ENCODE data around the gene SENP1.

The SENP1 gene

DNA sequence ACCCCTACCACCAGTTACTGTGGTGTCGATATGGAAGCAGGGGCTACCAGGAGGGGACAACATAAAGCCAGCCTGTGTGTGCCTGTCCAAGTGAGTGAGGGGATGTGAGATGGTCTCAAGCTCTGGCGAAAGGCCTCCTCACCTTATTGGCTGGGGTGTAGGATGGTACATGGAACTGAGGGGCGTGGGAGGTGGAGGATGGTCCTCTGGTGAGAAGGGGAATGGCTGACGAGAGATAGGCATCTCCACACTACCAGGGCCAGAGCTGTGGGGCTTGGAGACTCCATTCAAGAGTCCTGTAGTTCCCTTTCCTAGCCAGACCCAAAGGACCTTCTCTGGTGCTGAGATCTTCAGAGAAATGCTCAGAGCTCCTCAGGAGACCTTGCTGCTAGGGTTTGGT is 69.1 kb downstream of the SENP1 start:
- no peak for TF ChIP-seq YY1 (IDR thresholded peaks at IDR 0.05; ENCODE audit: insufficient read depth, insufficient read length)
- TF ChIP-seq SUZ12 (IDR thresholded peaks at IDR 0.05; ENCODE audit: extremely low read depth, insufficient read depth, insufficient read length) = no peak
- no peak for TF ChIP-seq ZNF274 (IDR thresholded peaks at IDR 0.05; ENCODE audit: low read depth, low read length)
- no peak for DNase-seq (ENCODE audit: low read depth, low spot score)
- H3K9ac ChIP-seq (ENCODE audit: insufficient read length, low read depth) = no peak overlapping the region
- H3K9me3 ChIP-seq (ENCODE audit: insufficient read depth, low read length) = no peaks in the 10 kb centered on the region
- peaks cover 45% of the 10 kb centered on the region for H3K27me3 ChIP-seq (ENCODE audit: insufficient read depth, insufficient read length)
- H3K4me3 ChIP-seq (ENCODE audit: insufficient read length, low read depth) = no peak overlapping the region
- H3K4me1 ChIP-seq (ENCODE audit: insufficient read depth, insufficient read length) = peaks cover 15% of the 10 kb centered on the region
- H3K36me3 ChIP-seq (ENCODE audit: insufficient read depth, insufficient read length, low read length) = no peaks in the 10 kb centered on the region

DNA sequence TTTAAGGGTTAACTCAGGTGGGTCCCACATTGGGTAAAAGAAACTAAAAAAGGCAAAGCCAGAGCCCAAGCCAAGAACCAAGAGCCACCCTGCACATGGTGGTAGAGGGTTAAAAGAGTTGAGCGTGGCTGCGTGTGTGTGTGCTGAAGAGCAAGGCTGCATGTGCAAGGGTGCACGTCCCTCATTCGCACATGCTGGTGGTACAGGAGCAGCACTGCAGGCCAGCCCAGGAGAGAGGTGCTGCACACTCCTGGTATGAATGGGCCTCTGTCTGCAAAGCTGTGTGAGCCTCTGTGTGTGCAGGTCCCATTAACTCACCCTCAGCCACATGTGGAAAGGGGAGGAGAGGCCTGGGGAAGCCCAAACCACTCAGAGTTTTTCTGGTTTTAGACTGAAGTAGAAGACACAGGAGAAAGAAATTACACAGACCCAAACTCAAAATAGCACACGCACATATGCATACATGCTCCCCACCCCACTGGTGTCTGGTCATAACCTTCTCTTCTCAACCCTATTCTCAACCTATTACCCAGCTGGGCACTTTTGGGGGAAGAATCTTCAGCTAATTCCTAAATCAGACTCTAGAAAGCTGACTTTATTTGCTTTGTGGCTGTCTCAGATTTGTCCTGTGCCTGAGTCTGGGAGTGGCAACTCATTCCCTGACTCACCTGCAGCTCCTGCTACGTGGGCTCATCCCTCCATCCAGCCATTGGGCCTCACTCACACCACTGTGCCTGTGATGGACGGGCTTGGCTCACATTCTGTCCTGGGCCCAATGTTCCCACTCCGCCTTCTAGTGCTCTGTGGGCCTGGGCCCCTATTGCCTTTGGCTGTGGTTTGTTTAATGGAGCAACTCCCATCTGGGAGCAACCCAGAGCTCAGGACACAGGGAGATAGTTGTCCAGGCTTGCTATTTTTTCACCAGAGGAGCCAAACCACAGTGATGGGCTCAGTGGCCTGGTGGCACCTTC is 70.8 kb downstream of the SENP1 start:
- no peak for DNase-seq (ENCODE audit: low read depth, low spot score)
- peaks cover 62% of the 10 kb centered on the region for H3K27me3 ChIP-seq (ENCODE audit: insufficient read depth, insufficient read length)
- no peak overlapping the region for H3K9ac ChIP-seq (ENCODE audit: insufficient read length, low read depth)
- no peaks in the 10 kb centered on the region for H3K36me3 ChIP-seq (ENCODE audit: insufficient read depth, insufficient read length, low read length)
- H3K4me3 ChIP-seq (ENCODE audit: insufficient read length, low read depth) = no peak overlapping the region
- TF ChIP-seq ZNF274 (IDR thresholded peaks at IDR 0.05; ENCODE audit: low read depth, low read length) = no peak
- no peak for TF ChIP-seq YY1 (IDR thresholded peaks at IDR 0.05; ENCODE audit: insufficient read depth, insufficient read length)
- no peak for TF ChIP-seq SUZ12 (IDR thresholded peaks at IDR 0.05; ENCODE audit: extremely low read depth, insufficient read depth, insufficient read length)
- peaks cover 19% of the 10 kb centered on the region for H3K4me1 ChIP-seq (ENCODE audit: insufficient read depth, insufficient read length)
- H3K9me3 ChIP-seq (ENCODE audit: insufficient read depth, low read length) = no peaks in the 10 kb centered on the region

DNA sequence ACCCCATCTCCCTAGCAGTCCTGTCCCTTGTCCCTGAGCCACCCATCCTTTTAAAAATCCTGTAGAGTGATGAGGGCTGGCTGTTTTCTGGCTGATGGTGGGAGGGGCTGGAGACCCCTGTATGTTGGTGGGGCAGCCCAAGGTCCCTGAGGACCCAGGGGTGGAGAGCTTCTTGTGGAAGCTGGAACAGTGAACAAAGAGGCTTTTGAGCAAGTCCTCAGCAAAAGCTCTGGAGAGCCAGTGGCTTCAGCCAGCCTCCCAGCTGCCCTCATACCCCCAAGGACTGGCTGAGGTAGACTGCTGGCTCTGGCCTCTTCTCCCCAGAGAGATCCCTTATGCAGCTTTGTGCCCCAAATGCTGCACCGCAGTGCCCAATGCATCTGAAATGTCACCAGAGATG is 72.4 kb downstream of the SENP1 start:
- Histone ChIP-seq H3K27me3 (ENCODE audit: insufficient read depth, insufficient read length) (peaks cover 79% of the 10 kb centered on the region), H3K4me1 (ENCODE audit: insufficient read depth, insufficient read length) (peaks cover 28% of the 10 kb centered on the region), H3K9me3 (ENCODE audit: insufficient read depth, low read length) (no peaks in the 10 kb centered on the region), H3K36me3 (ENCODE audit: insufficient read depth, insufficient read length, low read length) (no peaks in the 10 kb centered on the region), H3K9ac (ENCODE audit: insufficient read length, low read depth) (no peak overlapping the region), H3K4me3 (ENCODE audit: insufficient read length, low read depth) (no peak overlapping the region)
- no peak for DNase-seq (ENCODE audit: low read depth, low spot score)
- no peak for TF ChIP-seq YY1 (IDR thresholded peaks at IDR 0.05; ENCODE audit: insufficient read depth, insufficient read length)
- no peak for TF ChIP-seq SUZ12 (IDR thresholded peaks at IDR 0.05; ENCODE audit: extremely low read depth, insufficient read depth, insufficient read length)

DNA sequence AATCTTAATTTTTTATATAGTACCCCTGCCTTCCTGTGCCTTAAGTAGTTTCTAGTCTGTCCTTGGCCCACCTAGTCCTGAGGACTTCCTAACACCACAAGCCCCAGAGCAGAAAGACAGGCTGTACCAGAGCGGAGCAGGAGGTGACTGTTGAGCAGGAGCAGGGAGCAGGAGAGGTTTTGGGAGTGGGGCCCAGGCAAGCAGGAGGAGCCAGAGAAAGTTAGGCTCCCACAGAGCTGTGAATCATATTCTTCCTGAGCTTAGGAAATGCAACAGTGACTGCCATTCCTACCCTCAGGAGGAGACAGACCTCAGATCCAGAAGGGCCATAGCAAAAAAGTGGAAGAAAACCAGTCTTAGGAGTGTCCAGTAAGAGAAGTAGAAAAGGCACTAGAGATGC is 73.3 kb downstream of the SENP1 start:
- Histone ChIP-seq H3K27me3 (ENCODE audit: insufficient read depth, insufficient read length) (peaks cover 87% of the 10 kb centered on the region), H3K36me3 (ENCODE audit: insufficient read depth, insufficient read length, low read length) (no peaks in the 10 kb centered on the region), H3K9me3 (ENCODE audit: insufficient read depth, low read length) (no peaks in the 10 kb centered on the region), H3K4me1 (ENCODE audit: insufficient read depth, insufficient read length) (peaks cover 25% of the 10 kb centered on the region), H3K9ac (ENCODE audit: insufficient read length, low read depth) (no peak overlapping the region), H3K4me3 (ENCODE audit: insufficient read length, low read depth) (no peak overlapping the region)
- TF ChIP-seq SUZ12 (IDR thresholded peaks at IDR 0.05; ENCODE audit: extremely low read depth, insufficient read depth, insufficient read length) (no peak), ZNF274 (IDR thresholded peaks at IDR 0.05; ENCODE audit: low read depth, low read length) (no peak), YY1 (IDR thresholded peaks at IDR 0.05; ENCODE audit: insufficient read depth, insufficient read length) (no peak)
- no peak for DNase-seq (ENCODE audit: low read depth, low spot score)

DNA sequence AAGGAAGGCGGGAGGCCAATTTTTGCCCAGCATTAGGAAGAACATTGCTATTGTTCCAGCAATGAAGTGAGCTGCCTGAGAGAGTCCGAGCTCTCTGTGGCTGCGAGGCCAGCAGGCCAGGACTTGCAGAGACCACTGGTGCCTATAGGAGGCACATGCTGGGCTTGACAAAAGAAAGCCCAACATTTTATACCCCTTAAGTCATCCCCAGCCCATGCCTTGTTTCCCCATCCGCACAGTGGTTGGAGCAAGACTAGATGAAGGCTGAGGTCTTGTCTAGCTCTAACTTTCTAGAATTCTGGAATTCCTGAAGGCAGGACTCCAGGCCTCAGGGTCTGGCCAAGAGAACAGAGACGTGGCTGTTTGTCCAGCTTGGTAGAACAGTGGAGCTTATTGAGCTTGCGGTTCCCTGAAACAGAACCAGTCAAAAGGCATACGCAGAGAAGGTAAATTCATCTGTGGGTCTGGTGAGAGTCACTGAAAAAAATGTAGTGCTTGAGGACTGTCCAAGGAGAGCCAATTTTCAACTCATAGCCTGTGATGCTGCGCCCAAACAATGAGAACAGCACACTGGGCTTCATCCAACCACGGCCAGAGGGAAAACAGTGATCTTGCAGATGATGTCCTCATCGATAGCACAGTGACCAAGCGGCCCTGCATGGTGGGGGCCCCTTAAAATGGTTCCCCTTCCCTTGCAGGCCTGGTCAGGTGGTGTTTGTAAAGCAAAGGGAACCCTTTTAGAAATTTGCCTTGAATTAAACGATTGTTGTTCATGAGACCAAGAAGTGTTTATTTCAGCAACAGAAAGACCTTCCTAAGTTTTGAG is 74.5 kb downstream of the SENP1 start:
- Histone ChIP-seq H3K9ac (ENCODE audit: insufficient read length, low read depth) (no peak overlapping the region), H3K4me1 (ENCODE audit: insufficient read depth, insufficient read length) (peaks cover 22% of the 10 kb centered on the region), H3K27me3 (ENCODE audit: insufficient read depth, insufficient read length) (peaks cover 96% of the 10 kb centered on the region), H3K9me3 (ENCODE audit: insufficient read depth, low read length) (no peaks in the 10 kb centered on the region), H3K4me3 (ENCODE audit: insufficient read length, low read depth) (no peak overlapping the region), H3K36me3 (ENCODE audit: insufficient read depth, insufficient read length, low read length) (no peaks in the 10 kb centered on the region)
- TF ChIP-seq YY1 (IDR thresholded peaks at IDR 0.05; ENCODE audit: insufficient read depth, insufficient read length) = no peak
- TF ChIP-seq ZNF274 (IDR thresholded peaks at IDR 0.05; ENCODE audit: low read depth, low read length) = no peak
- TF ChIP-seq SUZ12 (IDR thresholded peaks at IDR 0.05; ENCODE audit: extremely low read depth, insufficient read depth, insufficient read length) = no peak
- DNase-seq (ENCODE audit: low read depth, low spot score) = no peak

DNA sequence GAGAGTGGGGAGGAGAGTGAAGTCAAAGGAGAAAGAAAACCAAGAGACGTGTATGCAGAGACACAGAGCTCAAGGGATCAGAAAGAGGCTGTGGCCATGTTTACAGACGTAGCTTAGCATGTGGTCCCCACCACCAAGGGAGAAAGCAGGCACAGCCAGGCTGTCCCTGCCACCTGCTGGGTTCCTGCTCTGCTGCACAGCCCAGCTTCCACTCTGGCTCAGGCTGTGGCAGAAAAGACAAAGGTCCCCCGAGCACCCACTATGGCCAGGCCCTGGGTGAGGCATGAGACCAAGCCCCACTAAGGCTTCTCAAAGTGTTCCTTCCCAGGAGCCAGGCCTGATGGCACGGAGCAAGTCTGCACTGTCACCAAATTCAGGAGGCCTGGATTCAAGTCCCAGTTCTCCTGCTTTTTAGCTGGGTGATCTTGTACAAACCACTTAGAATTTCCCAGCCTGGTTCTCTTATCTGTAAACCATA is 75.7 kb downstream of the SENP1 start:
- no peak for TF ChIP-seq ZNF274 (IDR thresholded peaks at IDR 0.05; ENCODE audit: low read depth, low read length)
- no peak for TF ChIP-seq YY1 (IDR thresholded peaks at IDR 0.05; ENCODE audit: insufficient read depth, insufficient read length)
- no peak for TF ChIP-seq SUZ12 (IDR thresholded peaks at IDR 0.05; ENCODE audit: extremely low read depth, insufficient read depth, insufficient read length)
- Histone ChIP-seq H3K4me1 (ENCODE audit: insufficient read depth, insufficient read length) (peaks cover 27% of the 10 kb centered on the region), H3K27me3 (ENCODE audit: insufficient read depth, insufficient read length) (peaks cover 97% of the 10 kb centered on the region), H3K4me3 (ENCODE audit: insufficient read length, low read depth) (no peak overlapping the region), H3K36me3 (ENCODE audit: insufficient read depth, insufficient read length, low read length) (no peaks in the 10 kb centered on the region), H3K9me3 (ENCODE audit: insufficient read depth, low read length) (no peaks in the 10 kb centered on the region), H3K9ac (ENCODE audit: insufficient read length, low read depth) (no peak overlapping the region)
- DNase-seq (ENCODE audit: low read depth, low spot score) = no peak

Data from NT2/D1 (cell line).